Activated naive CD4-positive, alpha-beta T cell treated with anti-CD3 and anti-CD28 coated beads for 36 hours (primary cell): ENCODE results near the gene PRR30. TPM values are rescaled to one million over a fixed set of nuclear protein-coding genes. Genes with fewer than 3 reads are reported as not detected.
"Not testable (repeated sequence)": the region's sequence is repeated elsewhere in the genome, so short reads cannot be mapped to it uniquely, and the experiment has no call there.

Experiments used
- CTCF ChIA-PET: fragments of 350-600 bp; sonication (Branson Sonifier 250); formaldehyde crosslinking; loops from one replicate; lab custom pipeline; 2021; ENCODE audit warnings: antibody characterized with exemption; lab: Charles Lee
- DNase-seq: peaks from one replicate; pipeline ENCODE4 v3.0.0-alpha.2; 2020
- H3K27ac Mint-ChIP-seq: one replicate; pipeline ENCODE4 v1.8.0; 2021; ENCODE audit warnings: mild to moderate bottlenecking, mixed read lengths
- H3K27me3 Mint-ChIP-seq: one replicate; pipeline ENCODE4 v1.8.0; 2021; ENCODE audit warnings: low read depth, mixed read lengths
- H3K36me3 Mint-ChIP-seq: one replicate; pipeline ENCODE4 v1.8.0; 2021; ENCODE audit warnings: low read depth, mixed read lengths
- H3K4me1 Mint-ChIP-seq: one replicate; pipeline ENCODE4 v1.8.0; 2021; ENCODE audit warnings: low read depth, mixed read lengths
- H3K4me3 Mint-ChIP-seq: one replicate; pipeline ENCODE4 v1.8.0; 2021; ENCODE audit warnings: mild to moderate bottlenecking, moderate library complexity, mixed read lengths
- H3K9me3 Mint-ChIP-seq: one replicate; pipeline ENCODE4 v1.8.0; 2021; ENCODE audit warnings: mixed read lengths
- intact Hi-C: fragments of 100-400 bp; cut with micrococcal nuclease; formaldehyde crosslinking; loops from one replicate; pipeline ENCODE4 v1.15.1; 2023
- total RNA-seq, 2 experiments: library from RNA; stranded (reverse); gene quantifications; one replicate each; pipeline ENCODE4 v1.2.3, GENCODE V29; 2021

Gene PRR30
- not detected for total RNA-seq

GRCh38 chr2:27139310-27139709 is at the start of gene PRR30:
Gene PRR30 (minus strand): TSS chr2:27139410. CDS start chr2:27138329, 1,081 bp downstream.
- H3K36me3 Mint-ChIP-seq: peaks cover 2% of the 10 kb centered on the region
- H3K27ac Mint-ChIP-seq: no peak within 1 kb of the TSS
- H3K27me3 Mint-ChIP-seq: no peaks in the 10 kb centered on the region
- H3K4me1 Mint-ChIP-seq: peaks cover 5% of the 10 kb centered on the region
- CTCF ChIA-PET: no interaction called here
- H3K9me3 Mint-ChIP-seq: peaks cover 6% of the 10 kb centered on the region
- intact Hi-C loops: no loop called here
- DNase-seq: no peak
- H3K4me3 Mint-ChIP-seq: no peak within 1 kb of the TSS

GRCh38 chr2:27186613-27187345 is 47.6 kb upstream of the PRR30 start:
- intact Hi-C loops: no loop called here
- peaks cover 4% of the 10 kb centered on the region for H3K27me3 Mint-ChIP-seq
- no peak overlapping the region for H3K27ac Mint-ChIP-seq
- H3K4me1 Mint-ChIP-seq: no peaks in the 10 kb centered on the region
- CTCF ChIA-PET: interaction anchor here (0.5 to 1.1 kb wide), 4 partner anchors 170 to 910 kb away, joined by 3 to 7 read pairs (median 3); no protein-coding TSS in a partner anchor
- no peak for DNase-seq
- no peaks in the 10 kb centered on the region for H3K9me3 Mint-ChIP-seq
- no peaks in the 10 kb centered on the region for H3K36me3 Mint-ChIP-seq
- H3K4me3 Mint-ChIP-seq: no peak overlapping the region

- no peaks in the 10 kb centered on the region for H3K4me1 Mint-ChIP-seq
- intact Hi-C loops: no loop called here
- no peak overlapping the region for H3K4me3 Mint-ChIP-seq
- H3K27me3 Mint-ChIP-seq: peaks cover 9% of the 10 kb centered on the region
- H3K27ac Mint-ChIP-seq: no peak overlapping the region
- no peaks in the 10 kb centered on the region for H3K36me3 Mint-ChIP-seq
- CTCF ChIA-PET: interaction anchor here (0.6 to 1.2 kb wide), 2 partner anchors 95 to 118 kb away, joined by 3 read pairs; no protein-coding TSS in a partner anchor
- no peak for DNase-seq
- no peaks in the 10 kb centered on the region for H3K9me3 Mint-ChIP-seq
These were observed 46.3 kb upstream of the PRR30 start for GRCh38 chr2:27185331-27186026.

GRCh38 chr2:27184115-27184514 is 44.9 kb upstream of the PRR30 start:
- Mint-ChIP-seq H3K27ac (no peak overlapping the region), H3K4me3 (no peak overlapping the region), H3K36me3 (no peaks in the 10 kb centered on the region), H3K9me3 (no peaks in the 10 kb centered on the region), H3K27me3 (peaks cover 17% of the 10 kb centered on the region), H3K4me1 (no peaks in the 10 kb centered on the region)
- intact Hi-C loops: no loop called here
- no peak for DNase-seq
- CTCF ChIA-PET: interaction anchor here (1.5 kb wide), 1 partner anchor 15 kb away, joined by 3 read pairs; no protein-coding TSS in a partner anchor

- CTCF ChIA-PET: interaction anchor here (1.1 kb wide), 2 partner anchors 13 to 19 kb away, joined by 3 to 5 read pairs; no protein-coding TSS in a partner anchor
These were observed 43.1 kb upstream of the PRR30 start for GRCh38 chr2:27182346-27182745.

GRCh38 chr2:27179344-27180000 is 40.3 kb upstream of the PRR30 start:
- H3K27me3 Mint-ChIP-seq: peaks cover 23% of the 10 kb centered on the region
- intact Hi-C loops: no loop called here
- no peak overlapping the region for H3K27ac Mint-ChIP-seq
- H3K36me3 Mint-ChIP-seq: no peaks in the 10 kb centered on the region
- CTCF ChIA-PET: interaction anchor here (1.0 kb wide), 1 partner anchor 162 kb away, joined by 4 read pairs; no protein-coding TSS in a partner anchor
- no peak overlapping the region for H3K4me3 Mint-ChIP-seq
- no peaks in the 10 kb centered on the region for H3K4me1 Mint-ChIP-seq
- no peak for DNase-seq
- H3K9me3 Mint-ChIP-seq: no peaks in the 10 kb centered on the region

More at GRCh38 chr2:27182346-27182745, 43.1 kb upstream of the PRR30 start:
- Mint-ChIP-seq H3K27me3 (peaks cover 20% of the 10 kb centered on the region), H3K9me3 (no peaks in the 10 kb centered on the region), H3K4me1 (no peaks in the 10 kb centered on the region), H3K27ac (no peak overlapping the region), H3K4me3 (no peak overlapping the region), H3K36me3 (no peaks in the 10 kb centered on the region)
- DNase-seq: no peak
- intact Hi-C loops: no loop called here

- Mint-ChIP-seq H3K4me3 (no peak overlapping the region), H3K4me1 (no peaks in the 10 kb centered on the region), H3K27me3 (peaks cover 23% of the 10 kb centered on the region), H3K36me3 (no peaks in the 10 kb centered on the region), H3K9me3 (no peaks in the 10 kb centered on the region), H3K27ac (no peak overlapping the region)
- no peak for DNase-seq
- intact Hi-C loops: no loop called here
- CTCF ChIA-PET: interaction anchor here (1.0 to 1.2 kb wide), 2 partner anchors 8 to 217 kb away, joined by 3 to 8 read pairs; no protein-coding TSS in a partner anchor
These were observed 39.3 kb upstream of the PRR30 start for GRCh38 chr2:27178469-27178868.

GRCh38 chr2:27177441-27178351 is 38.5 kb upstream of the PRR30 start:
- Mint-ChIP-seq H3K27me3 (peaks cover 23% of the 10 kb centered on the region), H3K27ac (no peak overlapping the region), H3K9me3 (no peaks in the 10 kb centered on the region), H3K4me3 (no peak overlapping the region), H3K4me1 (no peaks in the 10 kb centered on the region), H3K36me3 (no peaks in the 10 kb centered on the region)
- no peak for DNase-seq
- intact Hi-C loops: no loop called here
- CTCF ChIA-PET: interaction anchor here (1.0 to 1.2 kb wide), 2 partner anchors 8 to 216 kb away, joined by 3 to 8 read pairs; no protein-coding TSS in a partner anchor

GRCh38 chr2:27175781-27176180 is 36.6 kb upstream of the PRR30 start:
- intact Hi-C loops, H3K4me3 Mint-ChIP-seq, DNase-seq, H3K27ac Mint-ChIP-seq, H3K4me1 Mint-ChIP-seq, H3K36me3 Mint-ChIP-seq, H3K9me3 Mint-ChIP-seq: not testable (repeated sequence)
- H3K27me3 Mint-ChIP-seq: peaks cover 19% of the 10 kb centered on the region
- CTCF ChIA-PET: interaction anchor here (1.1 kb wide), 1 partner anchor 128 kb away, joined by 3 read pairs; no protein-coding TSS in a partner anchor

GRCh38 chr2:27175330-27175729 is 36.1 kb upstream of the PRR30 start:
- no peak overlapping the region for H3K27ac Mint-ChIP-seq
- H3K9me3 Mint-ChIP-seq: no peaks in the 10 kb centered on the region
- CTCF ChIA-PET: no interaction called here
- no peak for DNase-seq
- no peak overlapping the region for H3K4me3 Mint-ChIP-seq
- no peaks in the 10 kb centered on the region for H3K4me1 Mint-ChIP-seq
- H3K27me3 Mint-ChIP-seq: peaks cover 18% of the 10 kb centered on the region
- intact Hi-C loops: no loop called here
- no peaks in the 10 kb centered on the region for H3K36me3 Mint-ChIP-seq

GRCh38 chr2:27174638-27175037 is 35.4 kb upstream of the PRR30 start:
- H3K27me3 Mint-ChIP-seq: peaks cover 16% of the 10 kb centered on the region
- CTCF ChIA-PET: no interaction called here
- intact Hi-C loops: loop anchor here (5.0 kb wide), 1 partner anchor 128 kb away; no protein-coding TSS in a partner anchor

More at GRCh38 chr2:27174638-27175037, 35.4 kb upstream of the PRR30 start:
- no peak for DNase-seq
- Mint-ChIP-seq H3K4me1 (no peaks in the 10 kb centered on the region), H3K36me3 (no peaks in the 10 kb centered on the region), H3K4me3 (no peak overlapping the region), H3K9me3 (no peaks in the 10 kb centered on the region), H3K27ac (no peak overlapping the region)
